HG03354 (cell line): ENCODE results near the gene HMSD.

Source experiments
- ATAC-seq: cut with Tn5 transposase; IDR thresholded peaks from one replicate; pipeline ENCODE4 v1.9.1; 2021; ENCODE audit warnings: mild to moderate bottlenecking; ENCODE audit not compliant: unreplicated experiment, poor library complexity, severe bottlenecking

The HMSD gene

DNA sequence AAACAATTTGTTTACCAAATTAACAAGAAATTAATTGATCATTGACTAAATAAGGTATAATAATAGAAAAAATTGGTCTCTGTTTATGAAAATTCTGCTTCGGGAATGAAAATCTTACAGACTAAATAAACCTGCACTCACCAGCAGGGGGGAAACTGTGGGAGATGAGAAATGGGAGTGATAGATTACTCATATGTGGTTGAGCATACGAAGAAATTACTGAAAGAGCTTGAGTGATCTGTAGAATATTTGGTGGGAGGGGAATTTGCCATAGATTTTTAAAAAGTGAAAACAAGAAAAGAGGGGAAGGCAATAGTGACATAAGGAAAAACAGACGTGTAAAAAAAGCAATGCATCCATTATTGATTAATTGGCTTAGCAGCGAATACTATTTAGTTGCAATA, 2.2 kb downstream of the HMSD start:
- ATAC-seq, result peak; percentile 52

DNA sequence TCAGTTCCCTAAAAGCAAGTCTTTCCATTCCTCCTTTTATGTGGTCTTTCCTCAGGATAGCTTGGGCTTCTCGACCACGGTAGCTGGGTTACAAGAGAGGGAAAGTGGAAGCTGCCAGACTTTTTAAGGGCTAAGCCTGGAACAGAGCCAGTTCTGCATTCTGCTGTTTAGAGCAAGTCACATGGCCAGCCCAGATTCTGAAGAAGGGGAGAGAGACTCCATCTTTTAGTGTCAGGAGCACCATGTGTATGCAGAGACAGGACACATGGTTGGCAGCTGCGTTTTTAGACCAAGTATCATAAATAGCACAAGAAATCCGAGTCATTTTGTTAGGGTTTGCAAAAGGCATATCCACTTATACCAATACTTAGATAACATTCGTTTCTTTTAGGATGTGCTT, 4.7 kb downstream of the HMSD start:
- ATAC-seq, result no peak

GRCh38 chr18:63956755-63957154, 7.7 kb downstream of the HMSD start:
- ATAC-seq, result no peak

GRCh38 chr18:63960891-63961290, 11.8 kb downstream of the HMSD start:
- ATAC-seq, result no peak

DNA sequence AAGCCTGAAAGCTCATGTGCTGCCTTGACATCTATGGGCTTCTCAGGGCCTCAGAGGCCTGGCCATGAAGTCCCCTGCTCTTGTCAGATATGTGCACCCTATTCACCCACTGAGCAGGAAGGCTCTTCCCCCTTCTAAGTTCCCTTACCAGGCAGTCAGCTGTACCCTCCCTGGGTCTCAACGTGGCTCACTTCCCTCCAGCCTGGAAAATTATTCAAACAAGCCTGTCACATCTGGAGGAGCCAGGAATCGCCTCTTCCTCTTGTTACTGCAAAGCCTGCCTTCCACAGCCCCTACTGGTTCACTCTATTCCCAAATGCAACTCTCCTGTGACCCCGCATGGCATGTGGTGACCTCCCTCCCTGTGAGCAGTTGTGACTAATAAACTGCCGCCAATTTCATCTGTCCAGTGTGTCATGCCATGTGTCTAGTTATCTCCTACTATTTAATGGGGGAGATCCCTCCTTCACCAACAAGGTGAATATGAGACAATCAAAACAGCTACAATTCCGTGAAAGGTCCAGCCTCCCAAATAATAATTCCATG, 12.4 kb downstream of the HMSD start:
- no peak for ATAC-seq

- ATAC-seq, result no peak
Observed at GRCh38 chr18:63962137-63962536, 13.0 kb downstream of the HMSD start.

DNA sequence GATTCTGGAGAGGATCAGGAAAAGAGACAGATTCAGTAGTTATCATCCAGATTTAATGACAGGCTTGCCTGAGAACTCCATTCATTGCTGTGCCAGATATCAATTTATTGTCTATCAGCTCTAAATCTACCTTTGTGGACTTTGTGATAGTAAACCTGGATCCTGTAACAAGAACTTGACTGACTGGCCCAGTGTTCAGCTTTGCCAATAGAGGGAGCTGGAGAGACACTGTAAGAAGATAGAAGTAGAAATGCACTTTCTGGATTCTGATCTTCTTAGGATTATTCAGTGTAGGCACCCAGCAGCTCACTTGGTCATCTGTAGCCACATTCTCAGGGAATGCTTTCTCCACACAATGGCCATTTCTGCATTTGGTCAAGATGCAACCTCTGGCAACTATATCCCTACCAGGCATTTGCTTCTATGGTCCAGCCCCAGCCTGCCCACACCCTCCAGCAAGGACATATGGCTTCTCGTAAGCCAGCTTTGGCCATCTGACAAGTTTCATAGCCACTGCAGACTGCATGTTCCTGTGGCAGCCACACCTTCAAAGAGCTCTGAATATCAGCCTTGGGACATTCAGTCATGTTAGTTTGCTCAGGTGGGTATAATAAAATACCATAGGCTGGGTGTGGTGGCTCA, 14.6 kb downstream of the HMSD start:
- peak; percentile 88 for ATAC-seq

GRCh38 chr18:63964908-63965307, 15.8 kb downstream of the HMSD start:
- ATAC-seq, result no peak

GRCh38 chr18:63965716-63966330, 16.7 kb downstream of the HMSD start:
- ATAC-seq, result no peak

DNA sequence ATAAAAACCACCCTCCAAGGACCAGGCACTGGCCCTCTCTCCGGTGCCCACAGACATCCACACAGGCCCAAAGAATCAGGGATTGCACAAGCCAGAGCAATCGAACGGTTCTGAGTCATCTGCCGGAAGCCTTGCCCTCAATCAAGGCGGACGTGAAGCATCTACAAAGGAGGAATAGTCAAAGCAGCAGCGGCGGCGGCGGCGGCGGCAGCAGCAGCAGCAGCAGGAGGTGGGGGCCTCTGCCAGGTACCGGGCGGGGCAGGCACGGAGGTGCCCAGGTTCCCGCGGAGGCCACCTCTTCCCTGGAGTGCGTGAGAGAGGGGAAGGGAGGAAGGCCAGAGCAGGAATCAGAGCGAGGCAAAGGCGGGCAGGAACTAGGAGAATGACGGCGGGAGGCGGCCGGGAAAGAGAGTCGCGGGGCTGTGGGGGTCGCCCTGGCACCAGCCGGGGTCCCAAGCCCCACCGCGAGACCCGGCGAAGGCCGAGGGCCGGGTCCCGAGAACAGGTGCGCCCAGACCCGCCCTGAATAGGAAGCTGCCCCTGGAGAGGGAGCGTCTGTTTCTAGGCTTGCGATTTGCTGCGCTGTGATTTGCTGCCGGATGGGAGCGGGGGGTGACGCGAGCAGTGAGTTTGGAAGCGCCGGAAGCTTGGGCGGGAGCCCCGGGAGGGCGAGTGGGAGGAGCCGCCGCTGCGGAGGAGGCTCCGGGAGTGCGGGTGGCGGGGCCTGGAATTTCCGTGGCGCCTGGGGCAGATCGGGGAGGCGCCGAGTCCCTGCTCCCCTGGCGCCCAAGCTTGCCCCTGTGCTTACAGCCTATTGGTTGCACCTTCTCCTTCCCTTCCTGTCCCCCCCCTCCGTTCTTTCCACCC, 21.1 kb downstream of the HMSD start, which contains the start of gene SERPINB8:
Gene SERPINB8, plus strand, starts transcription at position 140 of the 867 bp plus-strand sequence. CDS start 8,228 bp downstream, outside the sequence.
- ATAC-seq, result peak; percentile 92

GRCh38 chr18:63970809-63971205, 21.7 kb downstream of the HMSD start:
- ATAC-seq, result no peak

GRCh38 chr18:63971320-63972001, 22.4 kb downstream of the HMSD start:
- no peak for ATAC-seq

GRCh38 chr18:63972002-63972376, 22.9 kb downstream of the HMSD start:
- no peak for ATAC-seq

- ATAC-seq, result no peak
Observed at GRCh38 chr18:63974991-63975390, 25.9 kb downstream of the HMSD start.

GRCh38 chr18:63975628-63976027, 26.5 kb downstream of the HMSD start:
- no peak for ATAC-seq

DNA sequence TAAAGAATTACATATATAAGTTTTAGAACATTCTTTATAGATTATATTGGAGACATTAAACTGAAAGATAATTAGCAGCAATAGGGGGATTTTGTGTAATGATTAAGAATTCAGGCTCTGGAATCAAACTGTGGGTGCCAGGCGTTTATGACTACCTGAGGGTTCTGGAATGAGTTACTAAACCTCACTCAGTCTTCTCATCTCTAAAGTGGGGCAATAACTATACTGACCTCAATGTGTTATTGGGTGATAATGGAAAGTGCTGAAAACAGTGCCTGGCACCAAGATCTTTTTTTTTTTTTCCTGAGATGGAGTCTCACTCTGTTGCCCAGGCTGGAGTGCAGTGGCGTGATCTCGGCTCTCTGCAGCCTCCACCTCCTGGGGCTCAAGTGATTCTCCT, 27.9 kb downstream of the HMSD start:
- no peak for ATAC-seq

DNA sequence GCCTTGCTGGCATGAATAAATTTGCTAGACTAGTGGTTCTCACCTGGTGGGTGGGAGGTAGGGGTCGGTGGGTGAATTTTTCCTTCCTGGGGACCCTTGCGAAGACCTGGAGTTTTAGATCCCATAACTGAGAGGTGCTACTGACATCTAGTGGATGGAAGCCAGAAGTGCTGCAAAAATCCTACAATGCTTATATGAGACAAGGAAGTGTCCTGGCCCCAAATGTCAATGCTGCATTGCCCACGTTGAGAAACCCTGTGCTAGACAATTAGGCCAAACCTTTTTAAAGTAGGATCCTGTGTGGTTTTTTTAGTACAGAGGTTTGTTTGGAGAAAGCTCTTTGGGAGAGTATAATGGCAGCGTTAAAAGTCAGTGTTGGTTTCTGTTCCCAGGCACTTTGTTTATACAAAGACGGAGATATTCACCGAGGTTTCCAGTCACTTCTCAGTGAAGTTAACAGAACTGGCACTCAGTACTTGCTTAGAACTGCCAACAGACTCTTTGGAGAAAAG, 30.4 kb downstream of the HMSD start:
- peak; percentile 60 for ATAC-seq

DNA sequence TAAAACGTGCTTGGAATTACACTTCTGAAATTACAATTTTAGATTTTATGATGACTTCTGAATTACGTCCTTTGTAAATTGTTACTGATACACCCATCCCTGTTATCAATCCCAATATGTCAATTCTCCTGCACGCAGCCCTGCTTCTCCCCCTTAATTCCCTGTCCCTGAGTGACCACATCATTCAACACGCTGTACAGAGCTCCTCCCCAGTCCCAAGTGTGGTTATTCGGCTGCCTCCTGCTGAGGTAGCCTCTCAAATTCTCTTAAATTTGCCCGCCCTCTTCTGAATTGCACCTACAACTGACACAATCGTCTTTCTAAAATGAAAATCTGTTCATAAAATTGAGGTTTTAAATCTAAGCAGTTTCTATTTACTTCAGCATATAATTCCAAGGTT, 30.9 kb downstream of the HMSD start:
- no peak for ATAC-seq

DNA sequence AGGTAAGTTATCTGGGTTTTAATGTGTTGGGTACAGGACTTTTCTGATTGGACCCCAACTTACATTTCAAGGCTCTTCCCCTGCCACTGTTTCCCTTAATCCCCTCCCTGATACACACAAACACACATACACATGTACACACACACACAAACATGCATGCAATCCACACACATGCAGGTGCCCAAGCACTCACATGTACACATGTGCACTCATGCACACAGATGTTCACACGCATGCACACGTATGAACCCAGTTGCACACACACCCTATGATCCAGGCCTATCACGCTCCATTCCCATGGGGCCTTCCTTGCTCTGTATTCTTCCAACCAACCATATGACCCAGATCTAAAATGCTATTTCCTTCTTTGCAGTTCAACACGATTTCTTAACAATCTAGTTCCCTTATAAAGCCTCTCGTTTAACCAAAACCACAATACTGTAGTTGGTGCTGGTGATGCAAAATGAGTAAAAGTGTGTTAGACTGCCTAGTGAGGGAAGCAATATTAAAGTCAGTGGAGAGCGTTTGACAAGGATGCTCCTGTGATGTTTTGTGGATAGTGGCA, 31.9 kb downstream of the HMSD start:
- no peak for ATAC-seq
